Loucy (cell line): ENCODE data around the gene GGPS1.

ENCODE experiments used
- CTCF ChIP-seq: fragments of 200-600 bp; sonication (generic); conservative IDR thresholded peaks from 2 replicates; pipeline ENCODE4 v1.5.1; 2014; ENCODE audit warnings: mild to moderate bottlenecking, antibody characterized with exemption, low read length
- EZH2phosphoT487 ChIP-seq: fragments of 200-600 bp; IDR thresholded peaks from 2 replicates; pipeline ENCODE4 v1.6.1; 2018; ENCODE audit warnings: antibody characterized with exemption, mild to moderate bottlenecking, moderate library complexity, borderline replicate concordance

GRCh38 chr1:235317168-235317567 lies 11.2 kb upstream of the GGPS1 start:
- TF ChIP-seq CTCF (no peak), EZH2phosphoT487 (no peak)
